Lower leg skin (tissue), 4 donors: ENCODE measurements around the gene GPI. TPM values are rescaled to one million over a fixed set of nuclear protein-coding genes. Genes with fewer than 3 reads are reported as not detected.
"Not testable (repeated sequence)": the region's sequence is repeated elsewhere in the genome, so short reads cannot be mapped to it uniquely, and the experiment has no call there.

Experiments used
- DNase-seq, 2 donors: peaks; one replicate each; pipeline ENCODE4 v3.0.0-alpha.2; 2019; ENCODE audit warnings: low spot score in 2 of 2
- H3K4me3 ChIP-seq: fragments of 200-600 bp; sonication (generic); 2 replicates; pipeline ENCODE4 v1.5.1; 2017; ENCODE audit warnings: mild to moderate bottlenecking, low read depth; ENCODE audit not compliant: poor library complexity, severe bottlenecking
- POLR2A ChIP-seq, 2 donors: fragments of 450-650 bp; IDR thresholded peaks; one replicate each; pipeline ENCODE4 v1.6.1; 2016 to 2017; ENCODE audit warnings: antibody characterized with exemption in 2 of 2, mild to moderate bottlenecking in 1 of 2, moderate library complexity in 1 of 2
- WGBS, 2 donors: methylation state at CpG; one replicate each; pipeline ENCODE4 v1.1.5; 2018; 5-methylcytosine and 5-hydroxymethylcytosine counted together
- intact Hi-C: fragments of 100-400 bp; cut with DNase I; formaldehyde crosslinking; loops from one replicate; pipeline ENCODE4 v1.15.0; 2023; ENCODE audit warnings: low total_unique reads
- total RNA-seq, 4 donors: library from RNA; depleted of rRNA; stranded (reverse); fragments of >200 nt; gene quantifications; one replicate each; pipeline ENCODE4 v1.1.0, GENCODE V29; 2016
- TF ChIP-seq, protein P1 (sequence below), 3 donors: fragments of 450-650 bp; IDR thresholded peaks; one replicate each; pipeline ENCODE4 v1.5.1; 2016; ENCODE audit warnings: antibody characterized with exemption in 3 of 3, mild to moderate bottlenecking in 3 of 3, moderate library complexity in 2 of 3

The GPI gene
- total RNA-seq, 4 donors from 2014 or later, result 117 to 195 (median 124) TPM

DNA sequence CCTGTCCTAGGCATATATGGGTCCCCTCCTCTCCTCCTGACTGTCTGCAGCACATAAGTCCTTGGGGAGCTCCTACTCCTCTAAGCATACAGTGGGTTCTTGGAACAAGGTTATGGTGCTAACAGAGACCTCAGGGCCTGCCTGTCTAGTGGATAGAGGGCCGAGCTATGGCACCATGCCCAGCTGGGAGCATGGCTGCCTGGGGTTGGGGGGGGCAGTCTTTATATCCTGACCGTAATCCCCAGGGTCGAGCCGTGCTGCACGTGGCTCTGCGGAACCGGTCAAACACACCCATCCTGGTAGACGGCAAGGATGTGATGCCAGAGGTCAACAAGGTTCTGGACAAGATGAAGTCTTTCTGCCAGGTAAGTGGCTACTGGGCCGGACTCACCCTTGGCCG lies 3.3 kb downstream of the GPI start:
- intact Hi-C loops, result no loop called here
- no peak overlapping the region for H3K4me3 ChIP-seq
- WGBS, 2 donors, result 86 to 94% methylated on average over 10 of the region's 10 CpGs
- no peak for TF ChIP-seq POLR2A (IDR thresholded peaks at IDR 0.05)
- TF ChIP-seq, protein P1, sequence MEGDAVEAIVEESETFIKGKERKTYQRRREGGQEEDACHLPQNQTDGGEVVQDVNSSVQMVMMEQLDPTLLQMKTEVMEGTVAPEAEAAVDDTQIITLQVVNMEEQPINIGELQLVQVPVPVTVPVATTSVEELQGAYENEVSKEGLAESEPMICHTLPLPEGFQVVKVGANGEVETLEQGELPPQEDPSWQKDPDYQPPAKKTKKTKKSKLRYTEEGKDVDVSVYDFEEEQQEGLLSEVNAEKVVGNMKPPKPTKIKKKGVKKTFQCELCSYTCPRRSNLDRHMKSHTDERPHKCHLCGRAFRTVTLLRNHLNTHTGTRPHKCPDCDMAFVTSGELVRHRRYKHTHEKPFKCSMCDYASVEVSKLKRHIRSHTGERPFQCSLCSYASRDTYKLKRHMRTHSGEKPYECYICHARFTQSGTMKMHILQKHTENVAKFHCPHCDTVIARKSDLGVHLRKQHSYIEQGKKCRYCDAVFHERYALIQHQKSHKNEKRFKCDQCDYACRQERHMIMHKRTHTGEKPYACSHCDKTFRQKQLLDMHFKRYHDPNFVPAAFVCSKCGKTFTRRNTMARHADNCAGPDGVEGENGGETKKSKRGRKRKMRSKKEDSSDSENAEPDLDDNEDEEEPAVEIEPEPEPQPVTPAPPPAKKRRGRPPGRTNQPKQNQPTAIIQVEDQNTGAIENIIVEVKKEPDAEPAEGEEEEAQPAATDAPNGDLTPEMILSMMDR (IDR thresholded peaks at IDR 0.05), result no peak
- DNase-seq, result no peak

DNA sequence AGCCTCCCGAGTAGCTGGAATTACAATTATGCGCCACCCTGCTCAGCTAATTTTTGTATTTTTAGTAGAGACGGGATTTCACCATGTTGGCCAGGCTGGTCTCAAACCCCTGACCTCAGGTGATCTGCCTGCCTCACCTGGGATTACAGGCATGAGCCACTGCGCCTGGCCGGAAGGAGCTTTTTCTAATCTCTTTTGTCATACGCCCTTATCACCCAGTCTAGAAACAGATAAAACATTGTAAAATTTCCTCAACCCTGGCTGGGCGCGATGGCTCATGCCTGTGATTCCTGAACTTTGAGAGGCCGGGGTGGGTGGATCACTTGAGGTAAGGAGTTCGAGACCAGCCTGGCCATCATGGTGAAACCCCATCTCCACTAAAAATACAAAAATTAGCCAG lies 4.2 kb downstream of the GPI start:
- H3K4me3 ChIP-seq, intact Hi-C loops, DNase-seq: not testable (repeated sequence)
- WGBS, 2 donors, result 96% methylated on average over 10 of the region's 10 CpGs

DNA sequence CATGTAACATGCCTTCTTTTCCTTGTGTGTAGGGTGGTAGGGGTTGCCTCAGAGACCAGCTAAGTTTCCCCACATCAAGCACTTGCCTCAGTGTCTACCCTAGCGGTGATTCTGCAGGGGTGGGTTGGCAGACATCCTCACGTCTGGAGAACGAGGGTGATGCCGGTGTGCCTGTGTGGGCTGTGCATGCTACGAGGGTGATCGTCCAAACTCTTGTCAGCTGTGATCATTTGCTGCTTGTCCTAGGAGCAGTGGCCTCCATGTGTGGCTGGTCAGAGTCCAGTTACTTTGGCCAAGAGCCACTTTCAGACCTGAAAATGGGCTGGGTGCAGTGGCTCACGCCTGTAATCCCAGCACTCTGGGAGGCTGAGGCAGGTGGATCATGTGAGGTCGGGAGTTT lies 5.1 kb downstream of the GPI start:
- WGBS, 2 donors, result 90 to 92% methylated on average over 6 to 8 of the region's 8 CpGs
- TF ChIP-seq POLR2A (IDR thresholded peaks at IDR 0.05), result no peak
- TF ChIP-seq, protein P1 (IDR thresholded peaks at IDR 0.05), result no peak
- DNase-seq, result no peak
- H3K4me3 ChIP-seq, result no peak overlapping the region
- intact Hi-C loops, result no loop called here

DNA sequence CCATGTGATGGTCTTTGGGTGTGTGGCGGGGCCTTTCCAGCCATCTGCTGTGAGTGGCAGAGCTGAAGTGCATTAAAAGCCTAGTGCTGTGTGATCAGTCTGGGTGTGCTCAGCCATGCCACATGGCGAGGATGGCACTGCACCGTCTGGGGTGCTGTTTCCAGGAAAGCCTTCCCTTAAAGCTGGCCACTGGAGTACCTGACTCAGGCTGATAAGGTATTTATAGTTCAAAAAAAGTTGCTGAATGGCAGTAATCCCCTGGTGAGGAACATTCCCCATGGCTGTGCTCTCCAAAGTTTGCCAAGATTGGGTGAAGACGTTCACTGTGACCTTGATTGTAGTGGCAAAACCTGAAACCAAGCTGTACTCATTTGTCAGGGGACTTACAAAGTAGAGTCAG lies 6.0 kb downstream of the GPI start:
- TF ChIP-seq POLR2A (IDR thresholded peaks at IDR 0.05), result no peak
- intact Hi-C loops, result no loop called here
- no peak overlapping the region for H3K4me3 ChIP-seq
- WGBS, 2 donors, result 78% methylated on average over 4 of the region's 4 CpGs
- no peak for DNase-seq

DNA sequence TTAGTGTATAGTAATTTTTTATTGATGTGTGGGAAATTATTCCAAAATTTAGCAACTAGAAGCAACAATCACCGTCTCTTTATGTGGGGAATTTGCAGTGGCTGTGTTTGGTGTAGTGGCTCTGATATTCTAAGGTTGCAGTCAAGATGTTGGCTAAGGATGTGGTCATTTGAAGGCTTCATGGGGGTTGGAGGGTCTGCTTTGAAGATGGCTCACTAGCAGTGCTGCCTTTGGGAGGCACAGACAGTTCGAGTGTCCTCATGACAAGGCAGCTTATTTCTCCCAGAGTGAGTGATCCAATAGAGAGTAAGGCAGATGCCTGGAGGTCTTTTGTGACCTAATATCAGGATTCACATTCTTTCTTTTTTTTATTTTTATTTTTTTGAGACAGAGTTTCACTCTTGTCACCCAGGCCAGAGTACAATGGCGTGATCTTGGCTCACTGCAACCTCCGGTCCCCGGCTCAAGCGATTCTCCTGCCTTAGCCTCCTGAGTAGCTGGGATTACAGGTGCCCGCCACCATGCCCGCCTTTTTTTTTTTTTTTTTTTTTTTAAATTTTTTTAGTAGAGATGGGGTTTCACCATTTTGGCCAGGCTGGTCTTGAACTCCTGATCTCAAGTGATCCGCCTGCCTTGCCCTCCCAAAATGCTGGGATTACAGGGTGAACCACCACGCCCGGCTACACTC lies 8.7 kb downstream of the GPI start:
- TF ChIP-seq, protein P1 (IDR thresholded peaks at IDR 0.05), result no peak
- no peak for DNase-seq
- no peak overlapping the region for H3K4me3 ChIP-seq
- WGBS, 2 donors, result 97% methylated on average over 11 of the region's 11 CpGs
- intact Hi-C loops, result no loop called here

DNA sequence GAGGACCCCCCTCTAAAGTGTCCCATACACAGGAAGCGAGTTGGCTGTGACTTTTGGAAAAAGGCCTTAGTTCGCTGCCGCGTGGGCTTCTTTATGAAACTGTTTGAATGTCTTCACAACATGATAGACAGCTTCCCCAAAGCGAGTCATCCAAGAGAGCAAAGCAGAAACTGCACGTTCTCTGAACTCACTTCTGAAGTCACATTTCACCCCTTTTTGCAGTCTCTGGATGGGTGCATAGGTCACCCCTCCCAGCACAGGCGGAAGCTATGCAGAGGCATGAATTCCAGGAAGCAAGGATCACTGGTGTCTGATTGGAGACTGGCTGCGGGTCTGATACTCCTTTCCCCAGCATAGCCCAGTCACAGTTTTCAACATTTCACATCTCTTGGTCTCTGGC lies 10.6 kb downstream of the GPI start:
- TF ChIP-seq, protein P1 (IDR thresholded peaks at IDR 0.05), result no peak
- TF ChIP-seq POLR2A (IDR thresholded peaks at IDR 0.05), result no peak
- intact Hi-C loops, result no loop called here
- no peak overlapping the region for H3K4me3 ChIP-seq
- WGBS, 2 donors, result 86 to 90% methylated on average over 8 of the region's 8 CpGs
- no peak for DNase-seq

DNA sequence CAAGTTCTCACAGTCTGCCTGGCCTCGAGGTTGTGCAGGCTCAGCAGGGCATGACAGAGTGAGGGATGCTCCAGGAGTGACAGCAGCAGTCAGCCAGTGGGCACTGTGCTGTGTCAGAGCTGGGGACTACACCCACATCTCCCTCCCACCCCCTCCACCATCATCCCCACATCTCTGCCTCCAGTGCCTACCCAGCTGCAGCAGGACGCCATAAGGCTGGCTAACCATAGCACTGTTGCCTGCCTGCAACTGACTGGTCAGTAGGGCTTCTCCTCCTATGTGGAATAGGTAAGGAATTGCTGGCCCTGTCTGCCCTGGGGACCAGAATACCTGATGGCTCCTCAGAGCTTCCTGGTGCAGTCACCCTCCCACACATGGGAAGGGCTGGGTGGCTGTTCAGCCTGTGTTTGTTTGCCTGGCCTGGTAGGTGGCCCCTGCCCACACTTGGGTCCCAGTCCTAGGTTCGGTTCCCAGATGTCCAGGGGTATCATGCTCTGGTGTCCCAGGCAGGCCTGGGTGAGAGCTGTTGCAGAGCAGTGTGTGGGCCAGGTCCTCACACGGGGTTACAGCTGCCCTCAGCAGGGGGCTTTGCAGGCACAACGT lies 15.7 kb downstream of the GPI start:
- DNase-seq, result no peak
- WGBS, 2 donors, result 100% methylated on average over 3 to 4 of the region's 5 CpGs
- intact Hi-C loops, result no loop called here
- H3K4me3 ChIP-seq, result no peak overlapping the region
- TF ChIP-seq POLR2A (IDR thresholded peaks at IDR 0.05), result no peak
- TF ChIP-seq, protein P1 (IDR thresholded peaks at IDR 0.05), result no peak
